DMS114 treated with DMSO at 0.1 percent for 48 hours (cell line): ENCODE measurements around the gene WEE1.
A peak's percentile ranks its signal among the peaks of the same experiment; 100 is the strongest.

ENCODE experiments used
- DNase-seq: peaks from one replicate; lab custom pipeline; 2025; ENCODE audit not compliant: unreplicated experiment; lab: John Stamatoyannopoulos, UW

Gene WEE1

GRCh38 chr11:9566561-9567063 lies 6.9 kb upstream of the WEE1 start:
- no peak for DNase-seq

GRCh38 chr11:9567401-9567800 lies 6.1 kb upstream of the WEE1 start:
- no peak for DNase-seq

DNA sequence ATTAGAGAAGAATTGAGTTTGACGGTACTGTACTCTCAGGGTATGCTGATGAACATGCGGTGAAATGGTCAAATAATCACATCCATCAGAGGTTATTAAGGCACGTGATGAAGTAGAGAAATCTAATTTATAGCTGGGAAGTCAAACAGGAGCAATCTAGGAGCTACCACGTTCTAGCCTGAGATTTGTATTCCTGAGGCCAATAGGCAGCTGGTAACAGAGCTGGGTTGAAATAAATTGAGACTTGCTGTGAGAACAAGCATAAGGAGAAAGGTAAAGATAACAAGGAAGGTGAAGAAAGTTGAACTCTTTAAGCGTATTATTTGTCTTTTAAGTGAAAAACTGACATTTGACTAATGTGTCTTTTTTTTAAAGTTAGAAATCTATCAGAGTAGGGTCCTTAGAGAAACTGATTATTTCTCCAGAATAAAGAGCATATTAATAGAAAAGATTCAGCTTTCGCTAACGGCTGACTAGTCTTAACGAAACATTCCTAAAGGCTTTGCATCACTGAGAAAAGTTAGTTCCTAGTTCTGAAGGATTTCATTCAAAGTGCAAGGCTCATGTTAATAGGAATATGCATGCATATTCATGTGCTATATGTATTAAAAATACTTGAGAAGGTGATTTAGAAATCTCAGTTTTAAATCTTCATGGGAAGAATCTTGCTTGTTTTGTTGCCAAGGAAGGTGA lies 5.2 kb upstream of the WEE1 start:
- DNase-seq, result no peak

GRCh38 chr11:9568854-9569587 lies 4.4 kb upstream of the WEE1 start:
- DNase-seq, result no peak

GRCh38 chr11:9569588-9570164 lies 3.8 kb upstream of the WEE1 start:
- no peak for DNase-seq

GRCh38 chr11:9570313-9571025 lies 3.0 kb upstream of the WEE1 start:
- no peak for DNase-seq

DNA sequence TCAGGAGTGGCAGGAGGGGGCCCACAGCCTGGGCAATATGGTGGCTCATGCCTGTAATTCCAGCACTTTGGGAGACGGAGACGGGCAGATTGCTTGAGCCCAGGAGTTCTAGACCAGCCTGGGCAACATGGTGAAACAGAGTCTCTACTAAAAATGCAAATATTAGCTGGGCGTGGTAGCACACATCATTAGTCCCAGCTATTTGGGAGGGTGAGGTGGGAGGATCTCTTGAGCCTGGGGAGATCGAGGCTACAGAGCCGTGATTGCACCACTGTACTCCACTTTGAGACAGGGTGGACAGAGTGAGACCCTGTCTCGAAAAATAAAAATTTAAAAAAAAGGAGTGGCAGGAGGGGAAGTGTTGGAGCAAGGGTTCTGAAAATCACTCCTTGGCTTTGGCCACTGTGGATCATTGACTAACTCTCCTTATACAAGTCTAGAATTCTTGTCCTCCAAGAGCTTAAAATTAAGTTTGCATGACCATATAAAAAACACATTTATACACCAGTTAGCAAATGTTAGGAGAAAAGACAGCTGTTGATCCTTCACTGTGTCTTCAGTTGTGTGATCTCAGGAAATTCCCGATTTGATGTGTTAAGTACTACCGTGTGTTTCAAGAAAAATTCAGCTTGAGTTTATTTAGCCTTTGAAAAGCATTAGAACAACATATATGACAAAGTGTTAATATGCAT lies 2.3 kb upstream of the WEE1 start:
- DNase-seq, result no peak

DNA sequence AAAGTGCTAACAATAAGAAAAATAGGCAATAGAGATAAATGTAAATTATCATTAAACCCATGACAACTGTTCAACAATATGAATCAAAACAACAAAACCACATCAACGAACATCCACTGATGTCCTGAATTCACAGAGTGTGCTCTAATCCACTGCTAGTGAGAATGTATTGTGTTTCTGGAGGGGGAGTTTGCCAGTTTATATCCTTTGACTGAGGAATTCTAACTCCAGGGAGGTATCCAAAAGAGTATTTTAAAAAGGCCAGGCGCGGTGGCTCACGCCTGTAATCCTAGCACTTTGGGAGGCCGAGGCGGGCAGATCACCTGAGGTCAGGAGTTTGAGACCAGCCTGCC lies 1.7 kb upstream of the WEE1 start:
- DNase-seq, result no peak

DNA sequence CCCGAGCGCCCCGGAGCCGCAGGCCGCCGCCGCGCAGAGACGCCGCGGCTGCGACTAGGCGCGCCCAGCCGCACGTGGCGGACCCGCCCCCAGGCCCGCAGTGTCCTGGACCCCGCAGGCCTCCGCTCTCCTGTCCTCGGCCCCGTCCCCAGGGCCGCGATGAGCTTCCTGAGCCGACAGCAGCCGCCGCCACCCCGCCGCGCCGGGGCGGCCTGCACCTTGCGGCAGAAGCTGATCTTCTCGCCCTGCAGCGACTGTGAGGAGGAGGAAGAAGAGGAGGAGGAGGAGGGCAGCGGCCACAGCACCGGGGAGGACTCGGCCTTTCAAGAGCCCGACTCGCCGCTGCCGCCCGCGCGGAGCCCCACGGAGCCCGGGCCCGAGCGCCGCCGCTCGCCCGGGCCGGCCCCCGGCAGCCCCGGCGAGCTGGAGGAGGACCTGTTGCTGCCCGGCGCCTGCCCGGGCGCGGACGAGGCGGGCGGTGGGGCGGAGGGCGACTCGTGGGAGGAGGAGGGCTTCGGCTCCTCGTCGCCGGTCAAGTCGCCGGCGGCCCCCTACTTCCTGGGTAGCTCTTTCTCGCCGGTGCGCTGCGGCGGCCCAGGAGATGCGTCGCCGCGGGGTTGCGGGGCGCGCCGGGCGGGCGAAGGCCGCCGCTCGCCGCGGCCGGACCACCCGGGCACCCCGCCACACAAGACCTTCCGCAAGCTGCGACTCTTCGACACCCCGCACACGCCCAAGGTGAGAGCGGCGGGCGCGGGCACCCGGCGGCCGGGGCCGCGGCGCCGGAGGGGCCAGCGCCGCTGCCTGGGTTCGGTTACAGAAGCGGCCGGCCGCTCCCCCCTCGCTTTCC lies 528 bp downstream of the WEE1 start:
- no peak for DNase-seq

GRCh38 chr11:9574622-9575259 lies 1.3 kb downstream of the WEE1 start:
- no peak for DNase-seq

GRCh38 chr11:9575260-9576240 lies 2.1 kb downstream of the WEE1 start:
- peak; percentile 39 for DNase-seq

GRCh38 chr11:9576701-9577381 lies 3.4 kb downstream of the WEE1 start:
- no peak for DNase-seq

GRCh38 chr11:9577556-9577955 lies 4.1 kb downstream of the WEE1 start:
- DNase-seq, result no peak

- no peak for DNase-seq
Measured at GRCh38 chr11:9580894-9581293, 7.4 kb downstream of the WEE1 start.

DNA sequence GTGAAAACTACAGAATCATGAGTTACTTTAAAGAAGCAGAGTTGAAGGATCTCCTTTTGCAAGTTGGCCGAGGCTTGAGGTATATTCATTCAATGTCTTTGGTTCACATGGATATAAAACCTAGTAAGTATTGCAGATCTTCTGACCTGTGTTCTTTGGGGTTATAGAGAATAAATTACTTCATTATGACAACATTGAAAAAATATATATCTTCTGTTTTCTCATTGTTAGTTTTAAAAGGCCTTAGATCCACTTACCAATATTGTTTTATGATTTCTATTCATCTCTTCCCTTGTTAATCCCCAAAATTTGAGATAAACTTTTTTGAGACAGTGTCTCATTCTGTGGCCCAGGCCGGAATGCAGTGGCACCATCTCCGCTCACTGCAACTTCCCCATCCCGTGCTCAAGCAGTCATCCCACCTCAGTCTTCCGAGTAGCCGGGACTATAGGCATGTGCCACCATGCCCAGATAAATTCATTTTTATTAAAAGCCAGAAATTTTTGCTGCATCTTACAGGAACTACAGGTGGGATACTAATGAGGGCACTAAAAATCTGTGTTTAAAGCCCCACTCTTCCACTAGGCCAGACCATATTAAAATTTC lies 8.2 kb downstream of the WEE1 start:
- no peak for DNase-seq

- DNase-seq, result no peak
Measured at GRCh38 chr11:9590717-9591116, 17.2 kb downstream of the WEE1 start.

DNA sequence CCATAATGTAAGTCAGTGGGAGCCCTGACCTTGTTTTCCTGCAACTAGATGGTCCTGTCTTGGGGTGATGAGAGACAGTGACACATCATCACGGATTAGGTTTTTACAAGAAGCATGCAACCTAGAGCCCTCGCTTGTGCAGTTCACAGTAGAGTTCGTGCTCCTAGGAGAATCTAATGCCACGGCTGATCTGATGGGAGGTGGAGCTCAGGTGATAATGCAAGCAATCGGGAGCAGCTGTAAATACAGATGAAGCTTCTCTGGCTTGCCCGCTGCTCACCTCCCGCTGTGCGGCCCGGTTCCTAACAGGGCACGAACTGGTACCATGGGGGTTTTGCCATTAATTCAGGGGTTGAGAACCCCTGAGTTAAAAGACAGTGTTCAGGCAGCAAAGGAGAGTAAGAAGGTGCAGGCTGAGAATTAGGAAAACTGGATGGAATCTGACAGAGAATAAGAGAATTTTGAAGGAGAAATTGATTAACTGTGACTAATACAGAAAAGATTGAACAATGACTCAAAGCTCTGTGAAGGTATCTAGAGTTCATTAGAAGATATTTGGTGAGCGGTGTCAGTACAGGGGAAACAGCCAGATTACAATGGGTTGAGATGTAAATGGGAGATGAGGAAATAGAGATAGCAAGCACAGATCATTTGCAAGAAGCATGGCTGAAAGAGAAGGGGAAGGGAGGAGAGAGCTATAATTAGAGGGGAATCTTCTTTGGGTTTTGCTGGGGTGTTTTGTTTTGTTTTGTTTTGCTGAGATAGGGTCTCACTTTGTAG lies 21.0 kb downstream of the WEE1 start:
- no peak for DNase-seq
